Fibroblast of mammary gland (primary cell): ENCODE measurements around the gene PLRG1.
A peak's percentile ranks its signal among the peaks of the same experiment; 100 is the strongest.

Experiments
- DNase-seq: peaks from one replicate; pipeline ENCODE4 v3.0.0-alpha.2; 2010; ENCODE audit warnings: low read depth
- H3K4me3 ChIP-seq: 2 replicates; pipeline ENCODE4 v1.5.1; 2011; ENCODE audit warnings: low read depth, mild to moderate bottlenecking, low read length, moderate library complexity; ENCODE audit not compliant: control insufficient read depth
- TF ChIP-seq, protein P1 (sequence below): conservative IDR thresholded peaks from 2 replicates; pipeline ENCODE4 v1.5.1; 2011; ENCODE audit warnings: low read depth, low read length, inconsistent platforms; ENCODE audit not compliant: control insufficient read depth, insufficient read depth

PLRG1 gene

DNA sequence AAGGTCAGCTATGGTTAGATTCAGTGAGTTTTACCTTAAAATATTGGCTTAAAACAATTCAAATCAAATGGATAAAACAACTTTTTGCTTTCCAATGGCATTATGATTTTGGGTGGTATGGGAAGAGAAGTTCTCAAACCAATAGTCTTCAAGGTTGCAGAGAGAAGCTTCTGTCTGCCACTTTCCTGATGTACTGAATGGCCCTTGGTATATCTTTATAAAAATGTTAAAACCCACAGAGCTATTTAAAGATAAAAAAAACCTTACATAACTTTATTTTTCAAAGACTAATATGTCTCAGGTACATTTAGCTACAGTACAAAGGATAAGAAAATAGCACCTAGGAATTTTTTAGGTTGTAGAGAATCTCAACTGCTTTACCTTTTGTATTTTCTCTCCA, 33.5 kb upstream of the PLRG1 start:
- no peak for DNase-seq
- no peak overlapping the region for H3K4me3 ChIP-seq
- TF ChIP-seq, protein P1, sequence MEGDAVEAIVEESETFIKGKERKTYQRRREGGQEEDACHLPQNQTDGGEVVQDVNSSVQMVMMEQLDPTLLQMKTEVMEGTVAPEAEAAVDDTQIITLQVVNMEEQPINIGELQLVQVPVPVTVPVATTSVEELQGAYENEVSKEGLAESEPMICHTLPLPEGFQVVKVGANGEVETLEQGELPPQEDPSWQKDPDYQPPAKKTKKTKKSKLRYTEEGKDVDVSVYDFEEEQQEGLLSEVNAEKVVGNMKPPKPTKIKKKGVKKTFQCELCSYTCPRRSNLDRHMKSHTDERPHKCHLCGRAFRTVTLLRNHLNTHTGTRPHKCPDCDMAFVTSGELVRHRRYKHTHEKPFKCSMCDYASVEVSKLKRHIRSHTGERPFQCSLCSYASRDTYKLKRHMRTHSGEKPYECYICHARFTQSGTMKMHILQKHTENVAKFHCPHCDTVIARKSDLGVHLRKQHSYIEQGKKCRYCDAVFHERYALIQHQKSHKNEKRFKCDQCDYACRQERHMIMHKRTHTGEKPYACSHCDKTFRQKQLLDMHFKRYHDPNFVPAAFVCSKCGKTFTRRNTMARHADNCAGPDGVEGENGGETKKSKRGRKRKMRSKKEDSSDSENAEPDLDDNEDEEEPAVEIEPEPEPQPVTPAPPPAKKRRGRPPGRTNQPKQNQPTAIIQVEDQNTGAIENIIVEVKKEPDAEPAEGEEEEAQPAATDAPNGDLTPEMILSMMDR, result no peak

DNA sequence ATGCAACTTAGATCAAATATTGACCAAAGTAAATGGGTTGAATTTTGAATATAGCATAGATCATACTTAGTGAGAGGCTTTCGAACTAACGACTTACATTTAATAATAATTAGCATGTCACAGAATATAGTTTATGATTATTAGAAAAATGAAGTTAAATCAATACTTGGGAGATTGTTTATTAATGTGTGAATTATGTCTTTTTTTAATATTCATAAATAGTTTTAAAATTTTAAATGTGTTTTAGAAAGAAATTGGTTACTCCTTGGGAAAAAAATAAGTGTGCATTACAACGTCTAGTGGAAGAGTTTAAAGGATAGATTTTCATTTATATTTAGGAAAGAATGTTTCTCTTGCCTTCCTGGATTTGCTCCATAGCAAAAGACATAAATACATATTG, 33.0 kb upstream of the PLRG1 start:
- TF ChIP-seq, protein P1, result no peak
- no peak overlapping the region for H3K4me3 ChIP-seq
- no peak for DNase-seq

DNA sequence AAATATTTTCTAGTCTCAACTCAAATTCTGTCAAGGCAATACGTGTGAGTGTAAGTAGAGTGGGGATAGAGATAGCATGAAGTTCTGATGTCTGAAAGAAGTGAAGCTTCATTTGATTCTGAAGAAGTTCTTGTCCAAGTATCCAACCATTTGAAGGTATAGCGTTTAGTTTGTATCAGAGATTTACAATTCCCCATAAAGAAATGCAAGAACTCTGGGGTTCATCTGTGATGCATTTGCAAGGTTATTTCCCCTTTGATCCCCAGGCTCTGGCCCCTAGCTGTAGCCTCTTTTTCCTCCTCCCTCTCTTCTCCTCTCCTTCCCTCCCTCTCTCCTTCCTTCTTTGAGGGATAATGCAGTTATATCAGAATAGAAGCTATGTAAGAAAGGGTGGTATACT, 32.5 kb upstream of the PLRG1 start:
- H3K4me3 ChIP-seq, result no peak overlapping the region
- TF ChIP-seq, protein P1, result no peak
- DNase-seq, result no peak

DNA sequence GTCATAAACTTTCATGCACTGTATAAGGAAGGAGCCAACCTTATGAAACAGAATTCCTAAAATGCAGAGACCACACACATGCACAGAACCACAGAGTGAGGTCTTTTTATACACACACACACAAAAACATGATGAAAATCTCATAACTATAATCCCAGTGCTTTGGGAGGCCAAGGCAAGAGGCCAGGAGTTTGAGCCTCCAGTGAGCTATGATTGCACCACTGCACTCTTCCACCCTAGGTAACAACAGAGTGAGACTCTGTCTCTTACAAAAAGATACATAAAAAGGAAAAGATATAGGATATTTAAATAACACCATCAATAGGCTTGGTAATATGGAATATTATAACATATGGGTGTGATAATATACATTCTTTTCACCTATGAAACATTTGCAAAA, 29.7 kb upstream of the PLRG1 start:
- no peak overlapping the region for H3K4me3 ChIP-seq
- TF ChIP-seq, protein P1, result no peak
- no peak for DNase-seq

DNA sequence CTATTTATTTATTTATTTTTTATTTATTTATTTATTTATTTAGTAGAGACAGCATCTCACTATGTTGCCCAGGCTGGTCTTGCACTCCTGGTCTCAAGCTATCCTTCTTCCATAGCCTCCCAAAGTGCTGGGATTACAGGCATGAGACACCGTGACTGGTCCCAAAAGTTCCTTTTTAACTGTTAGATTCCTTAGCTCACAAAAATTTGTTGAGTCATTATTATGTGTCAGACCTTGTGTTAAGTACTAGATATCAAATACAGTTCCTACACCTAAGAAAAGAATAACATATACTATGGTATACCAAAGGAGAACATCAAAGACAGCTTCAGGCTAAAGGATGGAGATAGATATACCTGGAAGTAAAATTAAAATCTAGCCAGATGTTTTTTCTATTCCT, 28.7 kb upstream of the PLRG1 start:
- TF ChIP-seq, protein P1, result no peak
- DNase-seq, result peak; percentile 4
- H3K4me3 ChIP-seq, result no peak overlapping the region

DNA sequence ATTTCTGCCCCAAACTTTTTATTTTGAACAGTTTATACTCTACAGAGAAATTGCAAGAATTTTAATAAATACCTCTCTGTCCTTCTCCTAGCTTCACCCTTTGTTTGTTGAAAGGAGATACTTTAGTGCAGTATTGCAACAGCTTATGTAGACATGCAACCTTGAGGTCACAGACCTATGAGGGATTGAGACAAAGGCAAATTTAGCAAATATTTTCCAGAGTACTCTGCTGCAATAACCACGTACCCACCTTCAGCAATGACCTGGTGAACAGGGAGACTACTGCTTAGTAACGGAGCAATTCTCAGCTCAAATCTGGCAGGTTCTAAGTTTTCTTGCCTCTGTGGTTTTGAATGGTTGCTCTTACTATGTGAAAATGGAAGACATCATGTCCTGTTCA, 27.1 kb upstream of the PLRG1 start:
- TF ChIP-seq, protein P1, result no peak
- no peak overlapping the region for H3K4me3 ChIP-seq
- DNase-seq, result no peak

DNA sequence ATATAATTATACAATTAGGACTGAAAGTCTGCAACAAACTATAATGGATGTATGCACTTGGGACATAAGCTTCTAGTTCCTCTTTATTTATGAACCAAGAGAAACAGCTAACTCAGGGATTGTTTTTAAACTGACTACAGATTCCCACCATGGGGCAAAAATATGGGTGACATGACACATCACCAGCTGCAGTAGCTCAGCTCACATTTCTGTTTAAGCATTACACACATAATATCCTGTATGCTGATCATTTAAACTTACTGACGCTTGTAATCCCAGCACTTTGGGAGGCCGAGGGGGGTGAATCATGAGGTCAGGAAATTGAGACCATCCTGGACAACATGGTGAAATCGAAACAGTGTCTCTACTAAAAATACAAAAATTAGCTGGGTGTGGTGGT, 24.1 kb upstream of the PLRG1 start:
- TF ChIP-seq, protein P1, result no peak

More for the DNA sequence above, 24.1 kb upstream of the PLRG1 start:
- DNase-seq, result peak; percentile 8
- no peak overlapping the region for H3K4me3 ChIP-seq
